ENCODE measurements around the gene ZNF689. TPM values are rescaled to one million over a fixed set of nuclear protein-coding genes. Genes with fewer than 3 reads are reported as not detected.

ZNF689 gene
- total RNA-seq, 1 donor from 2014 or later: 14.7 TPM

Other genes starting within 250 kb of the ZNF689 start
- gene TBC1D10B, start 239.9 kb downstream of the ZNF689 start, total RNA-seq: 68.9 and 73.6 TPM in 2 replicates
- 2.0 and 2.7 TPM in 2 replicates for gene MYL11, start 235.6 kb downstream of the ZNF689 start, total RNA-seq
- 195 and 200 TPM in 2 replicates for gene SEPTIN1, start 227.8 kb downstream of the ZNF689 start, total RNA-seq
- 20.2 and 21.4 TPM in 2 replicates for gene ZNF48, start 215.0 kb downstream of the ZNF689 start, total RNA-seq
- 8.1 and 8.9 TPM in 2 replicates for gene ZNF771, start 202.8 kb downstream of the ZNF689 start, total RNA-seq
- gene DCTPP1, start 180.4 kb downstream of the ZNF689 start, total RNA-seq: 173 and 178 TPM in 2 replicates
- gene SEPHS2, start 164.5 kb downstream of the ZNF689 start, total RNA-seq: 83.4 and 87.2 TPM in 2 replicates
- 259 and 287 TPM in 2 replicates for gene ITGAL, start 137.6 kb downstream of the ZNF689 start, total RNA-seq
- gene ZNF768, start 83.8 kb downstream of the ZNF689 start, total RNA-seq: 13.7 and 14.6 TPM in 2 replicates
- 13.8 and 15.8 TPM in 2 replicates for gene ZNF747, start 75.5 kb downstream of the ZNF689 start, total RNA-seq
- 17.9 and 21.2 TPM in 2 replicates for gene ZNF764, start 52.0 kb downstream of the ZNF689 start, total RNA-seq
- gene ZNF688, start 38.7 kb downstream of the ZNF689 start, total RNA-seq: 7.4 and 9.4 TPM in 2 replicates
- gene ZNF785, start 24.7 kb downstream of the ZNF689 start, total RNA-seq: 19.2 and 21.5 TPM in 2 replicates
- 91.9 and 97.4 TPM in 2 replicates for gene PRR14, start 40.6 kb upstream of the ZNF689 start, total RNA-seq
- 116 and 125 TPM in 2 replicates for gene FBRS, start 48.0 kb upstream of the ZNF689 start, total RNA-seq
- gene SRCAP, start 88.8 kb upstream of the ZNF689 start, total RNA-seq: 91.1 and 93.4 TPM in 2 replicates
- 42.4 and 43.6 TPM in 2 replicates for gene PHKG2, start 138.0 kb upstream of the ZNF689 start, total RNA-seq
- gene CFAP119, start 151.7 kb upstream of the ZNF689 start, total RNA-seq: 4.4 and 5.6 TPM in 2 replicates
- 98.2 and 98.5 TPM in 2 replicates for gene RNF40, start 151.9 kb upstream of the ZNF689 start, total RNA-seq
- gene ZNF629, start 176.8 kb upstream of the ZNF689 start, total RNA-seq: 2.7 and 3.2 TPM in 2 replicates

All from activated T-helper 1 cell treated with anti-CD3 and anti-CD28 coated beads, Interleukin-12 subunit alpha, Interleukin-12 subunit beta, Interleukin-2, Interleukin-4 antibody, amounts not matched to agents 30 ng/mL and 10 ng/mL and 1 ng/mL, durations not matched to agents 14 hours and 24 hours and 36 hours (primary cell).